Measurements from ENCODE around the gene HAUS3. TPM values are rescaled to one million over a fixed set of nuclear protein-coding genes. Genes with fewer than 3 reads are reported as not detected.

HAUS3 gene
- total and polyA plus RNA-seq, 10 of the 15 experiments (the other 5 are each of a cell fraction or from before 2014, with no cell fraction given), result 4.2 to 23.9 (median 12.3) TPM

GRCh38 chr4:2262145-2262943 lies 20.4 kb upstream of the HAUS3 start (continued):
- TF ChIP-seq ZNF687 (IDR thresholded peaks at IDR 0.05), result peak; percentile 92
- TF ChIP-seq RB1 (IDR thresholded peaks at IDR 0.05; ENCODE audit: borderline replicate concordance), result peak; percentile 34; the same call in 1 of the 2 replicates
- peak in 1 of 2 experiments; percentile 36; a peak in 1 of 4 replicates for TF ChIP-seq EP300 (IDR thresholded peaks at IDR 0.05; ENCODE audit: borderline replicate concordance in 1 of 2, control insufficient read depth in 1 of 2, low read depth in 2 of 2, low read length in 2 of 2)
- TF ChIP-seq ATF7 (IDR thresholded peaks at IDR 0.05; ENCODE audit: low read depth), result no peak
- TF ChIP-seq ZNF622 (IDR thresholded peaks at IDR 0.05), result no peak
- 0 out of 2 replicates have a peak, but pooled peaks have one; percentile 7 for TF ChIP-seq NFYA (IDR thresholded peaks at IDR 0.05; ENCODE audit: borderline replicate concordance, low read depth, low read length)
- TF ChIP-seq MTA3 (IDR thresholded peaks at IDR 0.05; ENCODE audit: borderline replicate concordance, low read length), result no peak
- peak; percentile 89 for TF ChIP-seq SP1 (IDR thresholded peaks at IDR 0.05; ENCODE audit: low read depth, low read length)
- no peak; the same call in 1 of the 2 replicates for TF ChIP-seq PML (IDR thresholded peaks at IDR 0.05; ENCODE audit: low read length)
- TF ChIP-seq HDGF (IDR thresholded peaks at IDR 0.05), result no peak; the same call in 1 of the 2 replicates
- no peak for TF ChIP-seq ZNF217 (IDR thresholded peaks at IDR 0.05)
- no peak for TF ChIP-seq IRF4 (IDR thresholded peaks at IDR 0.05; ENCODE audit: low read depth, low read length)
- peak; percentile 74 for TF ChIP-seq CREB1 (IDR thresholded peaks at IDR 0.05; ENCODE audit: low read depth)
- no peak for TF ChIP-seq ASH2L (IDR thresholded peaks at IDR 0.05; ENCODE audit: borderline replicate concordance, low read depth)
- TF ChIP-seq CHD2 (IDR thresholded peaks at IDR 0.05; ENCODE audit: borderline replicate concordance, low read depth, low read length), result peak; percentile 90
- no peak for TF ChIP-seq MYC (IDR thresholded peaks at IDR 0.05; ENCODE audit: insufficient read depth, insufficient read length, insufficient replicate concordance, low read length, severe bottlenecking)
- TF ChIP-seq STAT1 (conservative IDR thresholded peaks at IDR 0.05), result 0 out of 2 replicates have a peak, but pooled peaks have one; percentile 69
- peak; percentile 95 for TF ChIP-seq MXI1 (IDR thresholded peaks at IDR 0.05; ENCODE audit: low read depth, low read length)
- TF ChIP-seq TCF3 (IDR thresholded peaks at IDR 0.05; ENCODE audit: borderline replicate concordance, insufficient read depth, low read depth, low read length), result no peak
- no peak for TF ChIP-seq JUND (IDR thresholded peaks at IDR 0.05; ENCODE audit: low read depth, low read length)
- TF ChIP-seq IKZF1 (conservative IDR thresholded peaks at IDR 0.05), result peak; percentile 68
- no peak for TF ChIP-seq CUX1 (IDR thresholded peaks at IDR 0.05; ENCODE audit: insufficient replicate concordance, low read depth, low read length)

Data from GM12878 (cell line).